GM21717 (cell line): ENCODE results near the gene BRINP3.
A peak's percentile ranks its signal among the peaks of the same experiment; 100 is the strongest.
"Not testable (repeated sequence)": the region's sequence is repeated elsewhere in the genome, so short reads cannot be mapped to it uniquely, and the experiment has no call there.

Experiments
- ATAC-seq: cut with Tn5 transposase; IDR thresholded peaks from one replicate; pipeline ENCODE4 v1.9.1; 2021; ENCODE audit warnings: mild to moderate bottlenecking, moderate library complexity; ENCODE audit not compliant: unreplicated experiment

BRINP3 gene

GRCh38 chr1:190126728-190127127 lies 350.9 kb downstream of the BRINP3 start:
- ATAC-seq, result no peak

- ATAC-seq, result no peak
Measured at GRCh38 chr1:190124068-190124467, 353.6 kb downstream of the BRINP3 start.

- ATAC-seq, result not testable (repeated sequence)
Measured at GRCh38 chr1:190120564-190120963, 357.1 kb downstream of the BRINP3 start.

DNA sequence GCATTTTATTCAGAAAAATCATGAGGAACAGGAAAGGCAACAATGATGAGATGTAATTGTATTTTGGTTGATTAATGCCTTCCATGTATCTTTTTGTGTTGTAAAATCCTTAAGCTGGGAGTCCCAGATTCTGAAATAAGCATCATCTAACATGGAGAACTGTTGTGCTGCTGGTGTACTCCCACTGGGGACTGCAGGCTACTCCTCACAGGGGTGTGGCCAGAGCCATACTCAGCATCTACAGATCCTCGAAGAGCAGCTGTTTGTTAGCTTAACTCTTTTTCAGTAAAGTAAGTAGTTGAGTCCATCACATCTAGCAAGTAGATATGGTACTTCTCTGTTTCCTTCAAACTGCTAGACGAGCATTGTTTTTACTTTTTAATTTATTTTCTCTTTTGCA lies 358.0 kb downstream of the BRINP3 start:
- no peak for ATAC-seq

DNA sequence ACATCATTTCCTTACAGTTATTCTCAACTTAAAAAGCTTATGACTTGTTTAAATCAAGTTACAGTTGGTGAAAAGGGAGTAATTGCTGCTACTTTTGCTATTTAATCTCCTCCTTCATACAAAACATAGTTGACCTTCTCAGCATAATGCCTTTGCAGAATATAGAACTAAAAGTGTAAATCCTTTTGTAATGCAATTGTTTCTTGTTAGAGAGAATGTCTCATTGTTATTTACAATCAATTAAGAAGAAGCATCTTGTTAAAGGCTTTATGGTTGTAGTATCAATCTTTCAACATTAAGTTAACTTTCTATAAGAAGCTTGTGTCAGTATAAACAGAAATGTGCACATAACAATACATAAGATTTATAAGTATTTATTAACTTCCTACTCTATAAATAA lies 360.7 kb downstream of the BRINP3 start:
- no peak for ATAC-seq

GRCh38 chr1:190104961-190105360 lies 372.7 kb downstream of the BRINP3 start:
- ATAC-seq, result no peak

DNA sequence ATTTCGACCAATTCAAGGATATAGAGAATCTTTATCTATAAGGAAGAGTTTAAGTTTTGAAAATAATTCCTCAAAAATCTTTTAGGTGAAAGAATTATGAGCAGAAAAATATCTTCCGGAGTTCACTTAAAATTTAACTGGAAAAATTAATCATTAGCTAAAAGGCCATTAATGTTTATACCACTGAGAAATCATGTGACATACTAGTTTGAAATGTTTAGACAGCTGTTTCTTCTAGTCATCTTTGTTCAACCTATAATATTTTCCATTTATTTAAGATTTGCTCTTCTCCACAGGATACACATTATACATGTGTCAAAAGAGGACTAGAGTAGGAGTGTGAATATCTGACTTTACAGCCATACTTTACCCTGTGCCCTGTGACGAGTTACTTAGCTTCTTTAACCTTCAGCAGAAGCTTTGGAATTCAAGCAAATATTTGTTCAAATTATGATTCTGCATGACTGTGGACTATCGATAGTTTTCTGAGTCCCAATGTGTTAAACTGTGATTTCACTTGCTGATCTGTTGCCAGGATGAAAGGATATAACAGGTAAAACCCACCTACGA lies 374.8 kb downstream of the BRINP3 start:
- ATAC-seq, result no peak

- no peak for ATAC-seq
Measured at GRCh38 chr1:190101756-190102155, 375.9 kb downstream of the BRINP3 start.

- no peak for ATAC-seq
Measured at GRCh38 chr1:190098756-190099155, 378.9 kb downstream of the BRINP3 start.

DNA sequence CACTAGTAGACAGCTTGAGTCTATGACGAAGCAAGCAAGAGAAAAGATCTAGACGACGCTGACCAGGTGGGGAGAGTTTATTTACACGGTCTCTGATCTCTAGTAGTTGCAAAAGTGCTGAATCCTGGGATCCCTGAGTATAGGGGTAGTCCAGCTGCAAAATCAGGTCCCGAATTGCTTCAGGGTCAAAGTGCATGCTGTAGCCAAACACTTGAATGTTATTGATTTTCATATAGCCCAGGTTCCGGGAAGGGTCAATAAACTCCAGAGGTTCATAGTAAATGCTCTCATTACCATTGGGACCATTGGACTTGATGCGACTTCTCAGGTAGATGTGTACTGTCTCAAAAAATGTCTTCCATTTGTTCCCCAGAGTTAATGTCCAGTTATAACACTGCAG lies 379.6 kb downstream of the BRINP3 start:
- no peak for ATAC-seq

- ATAC-seq, result no peak
Measured at GRCh38 chr1:190095596-190095995, 382.1 kb downstream of the BRINP3 start.

DNA sequence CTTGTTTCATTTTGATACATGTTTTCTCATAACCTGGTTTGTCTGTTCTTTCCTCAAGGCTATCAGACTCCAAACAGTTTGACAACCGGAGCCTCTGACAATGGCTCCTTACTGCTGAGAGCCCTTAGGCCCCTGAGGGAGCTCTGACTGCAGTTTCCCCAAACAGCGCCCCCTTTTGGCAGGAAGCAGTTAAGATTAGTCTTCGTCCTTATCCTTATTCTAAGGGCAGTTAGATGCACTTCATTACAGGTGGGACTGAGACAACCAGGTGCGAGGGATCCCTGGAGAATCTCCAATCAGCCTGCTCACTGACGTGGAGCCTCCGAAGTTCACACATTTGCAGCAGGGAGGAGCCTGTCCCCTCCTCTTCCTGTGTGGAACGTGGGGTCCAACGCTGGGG lies 393.1 kb downstream of the BRINP3 start:
- ATAC-seq, result peak; percentile 57

DNA sequence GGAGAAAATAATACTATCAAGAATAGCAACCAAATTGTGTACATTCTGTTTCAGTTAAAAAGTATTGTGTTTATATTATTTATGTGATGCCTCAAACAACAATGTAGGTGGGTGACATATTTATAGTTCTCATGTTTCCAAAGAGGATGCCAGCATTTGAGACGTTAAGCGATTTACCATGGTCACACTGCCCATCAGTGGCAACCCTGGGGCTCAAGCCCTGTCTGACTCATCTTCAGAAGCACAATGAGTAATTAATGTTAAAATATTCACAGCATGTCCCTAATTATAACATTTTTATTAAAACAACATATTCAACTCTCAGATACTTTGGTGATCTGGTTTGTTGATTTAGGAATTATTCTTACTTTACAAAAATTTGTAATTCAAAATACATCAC lies 409.4 kb downstream of the BRINP3 start:
- no peak for ATAC-seq

DNA sequence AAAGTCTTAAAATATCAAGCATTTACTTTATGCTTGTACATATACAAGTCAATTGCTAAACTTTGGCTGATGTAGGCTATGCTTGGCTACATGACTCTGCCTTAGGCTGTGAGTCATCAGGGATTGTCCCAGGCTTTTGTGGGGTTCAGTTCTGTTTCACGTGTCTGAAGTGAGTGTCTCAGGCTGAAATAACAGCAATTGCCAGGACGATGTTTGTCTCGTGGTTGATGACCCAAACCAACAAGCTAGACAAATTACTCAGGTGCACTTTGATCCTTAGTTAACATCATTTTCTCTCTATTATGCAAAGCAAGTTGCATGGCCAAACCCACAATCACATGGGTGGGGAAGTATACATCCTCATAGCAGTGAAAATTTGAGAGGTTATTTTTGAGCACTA lies 410.1 kb downstream of the BRINP3 start:
- no peak for ATAC-seq

GRCh38 chr1:190066011-190066410 lies 411.7 kb downstream of the BRINP3 start:
- ATAC-seq, result no peak

DNA sequence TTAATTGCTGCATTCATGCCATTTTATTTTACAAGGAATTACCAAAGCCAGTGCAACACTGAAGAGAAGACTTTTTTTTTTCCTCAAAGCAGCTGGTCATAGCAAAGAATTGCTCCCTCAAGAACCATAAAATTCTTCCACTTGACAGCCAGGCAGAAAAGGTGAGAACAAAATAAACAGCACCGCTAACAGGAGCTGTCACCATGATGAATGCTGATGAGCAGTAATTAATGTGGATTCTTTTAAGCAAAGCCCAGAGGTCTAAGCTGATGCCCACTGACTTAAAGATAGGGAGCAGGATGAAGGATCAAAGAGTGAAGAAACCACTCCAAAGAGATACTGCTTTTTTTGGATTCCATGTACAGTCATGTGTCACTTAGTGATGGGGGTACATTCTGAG lies 428.4 kb downstream of the BRINP3 start:
- no peak for ATAC-seq
